SK-N-SH (cell line): ENCODE measurements around the gene RS1. TPM values are rescaled to one million over a fixed set of nuclear protein-coding genes. Genes with fewer than 3 reads are reported as not detected.

Source experiments
- CTCF ChIA-PET: fragments of 300-600, 350-600 bp; formaldehyde crosslinking; extraction: SDS; loops from one replicate; lab custom pipeline; 2021; lab: Yijun Ruan, JAX
- POLR2A ChIA-PET: fragments of 350-600 bp; sonication (Branson Sonifier 250); formaldehyde crosslinking; extraction: SDS; loops from one replicate; lab custom pipeline; 2020; ENCODE audit warnings: antibody characterized with exemption, inconsistent platforms; lab: Yijun Ruan, JAX
- DNase-seq: peaks from one replicate; pipeline ENCODE4 v3.0.0; 2012
- H2AFZ ChIP-seq: fragments of 200-600 bp; sonication (generic); 2 replicates; pipeline ENCODE4 v1.8.1; 2016; ENCODE audit warnings: antibody characterized with exemption, mild to moderate bottlenecking, low read depth
- H3F3A ChIP-seq: fragments of 200-600 bp; sonication (generic); replicated peaks from 2 replicates; pipeline ENCODE3; 2016; ENCODE audit warnings: antibody characterized with exemption, mild to moderate bottlenecking; ENCODE audit not compliant: insufficient read depth
- H3K27ac ChIP-seq, 2 experiments: fragments of 200-500 bp in 1 of 2; fragments of 200-600 bp in 1 of 2; sonication (Bioruptor generic) in 1 of 2; sonication (generic), shearing (Covaris generic) in 1 of 2; 2 replicates each; pipeline versions ENCODE4 v1.5.1 to v1.6.1; 2014 to 2016; ENCODE audit warnings: low read depth in 2 of 2, inconsistent platforms in 1 of 2, low read length in 1 of 2, mild to moderate bottlenecking in 1 of 2, mixed read lengths in 1 of 2
- H3K27me3 ChIP-seq: fragments of 200-600 bp; sonication (generic), shearing (Covaris generic); 2 replicates; pipeline ENCODE4 v1.6.1; 2016; ENCODE audit warnings: mixed run types; ENCODE audit not compliant: insufficient read depth
- H3K36me3 ChIP-seq, 2 experiments: fragments of 200-500 bp in 1 of 2; fragments of 200-600 bp in 1 of 2; sonication (Bioruptor generic) in 1 of 2; sonication (generic) in 1 of 2; replicated peaks in 1 of 2; 2 replicates each; pipeline versions ENCODE3 to v1.5.1; 2014 to 2016; ENCODE audit warnings: low read length in 1 of 2, mild to moderate bottlenecking in 1 of 2; ENCODE audit not compliant: insufficient read depth in 2 of 2, control insufficient read depth in 1 of 2
- H3K4me1 ChIP-seq, 2 experiments: fragments of 200-500 bp in 1 of 2; fragments of 200-600 bp in 1 of 2; sonication (Bioruptor generic) in 1 of 2; sonication (generic), shearing (Covaris generic) in 1 of 2; 2 replicates each; pipeline versions ENCODE4 v1.5.1 to v1.6.1; 2014 to 2016; ENCODE audit warnings: low read depth in 1 of 2, low read length in 1 of 2, mixed run types in 1 of 2; ENCODE audit not compliant: insufficient read depth in 2 of 2, control insufficient read depth in 1 of 2
- H3K4me2 ChIP-seq: fragments of 200-600 bp; sonication (generic), shearing (Covaris generic); 2 replicates; pipeline ENCODE4 v1.6.1; 2017; ENCODE audit warnings: mixed run types
- H3K4me3 ChIP-seq, 2 experiments: fragments of 200-500 bp in 1 of 2; fragments of 200-600 bp in 1 of 2; sonication (Bioruptor generic) in 1 of 2; sonication (generic), shearing (Covaris generic) in 1 of 2; 2 replicates each; pipeline versions ENCODE4 v1.5.1 to v1.8.1; 2014 to 2016; ENCODE audit warnings: low read depth in 2 of 2, inconsistent platforms in 1 of 2, low read length in 1 of 2, mild to moderate bottlenecking in 1 of 2, mixed read lengths in 1 of 2, moderate library complexity in 1 of 2
- H3K79me2 ChIP-seq: fragments of 200-600 bp; sonication (generic); 2 replicates; pipeline ENCODE4 v1.8.1; 2017; ENCODE audit warnings: mild to moderate bottlenecking; ENCODE audit not compliant: insufficient read depth
- H3K9ac ChIP-seq: fragments of 200-600 bp; sonication (generic); 2 replicates; pipeline ENCODE4 v1.6.1; 2017; ENCODE audit warnings: mixed run types
- H3K9me2 ChIP-seq: fragments of 200-600 bp; sonication (generic); 2 replicates; pipeline ENCODE4 v1.6.1; 2017; ENCODE audit warnings: mixed run types
- H3K9me3 ChIP-seq: fragments of 200-600 bp; sonication (generic); 2 replicates; pipeline ENCODE4 v1.6.1; 2017; ENCODE audit warnings: mixed run types, mild to moderate bottlenecking, moderate library complexity
- H4K20me1 ChIP-seq: fragments of 200-600 bp; sonication (generic); 2 replicates; pipeline ENCODE4 v1.6.1; 2017; ENCODE audit warnings: mild to moderate bottlenecking, mixed run types; ENCODE audit not compliant: insufficient read depth
- CHD2 ChIP-seq: fragments of 150-350 bp; IDR thresholded peaks from 2 replicates; pipeline ENCODE4 v1.6.1; 2018; ENCODE audit warnings: low read length; ENCODE audit not compliant: partially characterized antibody
- ELF1 ChIP-seq: IDR thresholded peaks from 2 replicates; pipeline ENCODE4 v1.4.0; 2012
- EZH2phosphoT487 ChIP-seq: fragments of 200-600 bp; sonication (generic); IDR thresholded peaks from 2 replicates; pipeline ENCODE4 v1.6.1; 2017; ENCODE audit warnings: low read depth, mixed run types, mild to moderate bottlenecking, antibody characterized with exemption, moderate library complexity, borderline replicate concordance
- FOSL2 ChIP-seq: IDR thresholded peaks from 2 replicates; pipeline ENCODE4 v1.4.0; 2012; ENCODE audit warnings: low read depth, mild to moderate bottlenecking, moderate library complexity, borderline replicate concordance
- FOXM1 ChIP-seq: IDR thresholded peaks from 2 replicates; pipeline ENCODE4 v1.4.0; 2012; ENCODE audit warnings: low read depth, mild to moderate bottlenecking
- GATA2 ChIP-seq: sonication (generic); formaldehyde crosslinking; IDR thresholded peaks from 2 replicates; pipeline ENCODE4 v1.5.0; 2020; ENCODE audit warnings: mild to moderate bottlenecking, missing genetic modification reagents
- JUND ChIP-seq: IDR thresholded peaks from 2 replicates; pipeline ENCODE4 v1.4.0; 2012
- MEF2A ChIP-seq: IDR thresholded peaks from 2 replicates; pipeline ENCODE4 v1.4.0; 2012; ENCODE audit warnings: low read depth, borderline replicate concordance
- MXI1 ChIP-seq: IDR thresholded peaks from 2 replicates; pipeline ENCODE4 v1.6.1; 2012; ENCODE audit warnings: mild to moderate bottlenecking, low read depth, low read length, improper control_type of control experiment
- RAD21 ChIP-seq: IDR thresholded peaks from 2 replicates; pipeline ENCODE4 v1.6.1; 2012; ENCODE audit warnings: mild to moderate bottlenecking, low read length
- RXRA ChIP-seq: IDR thresholded peaks from 2 replicates; pipeline ENCODE4 v1.4.0; 2012; ENCODE audit warnings: low read depth, mild to moderate bottlenecking, borderline replicate concordance
- TCF12 ChIP-seq: IDR thresholded peaks from 2 replicates; pipeline ENCODE4 v1.4.0; 2012
- YY1 ChIP-seq: IDR thresholded peaks from 2 replicates; pipeline ENCODE4 v1.4.0; 2012; ENCODE audit warnings: low read depth, mild to moderate bottlenecking
- WGBS: methylation state at CpG from one replicate; pipeline ENCODE4 v1.1.6; 2017; ENCODE audit warnings: low lambda C conversion rate; 5-methylcytosine and 5-hydroxymethylcytosine counted together
- polyA plus RNA-seq, 3 experiments: library from polyadenylated mRNA; depleted of rRNA; stranded (reverse); fragments of >200 nt; gene quantifications; 2 replicates each; pipeline ENCODE4 v1.2.3, GENCODE V29; 2012
- TF ChIP-seq, protein P1 (sequence below): fragments of 150-350 bp; IDR thresholded peaks from 2 replicates; pipeline ENCODE4 v1.6.1; 2016; ENCODE audit warnings: mild to moderate bottlenecking, low read depth, low read length
- TF ChIP-seq, protein P2 (sequence below): IDR thresholded peaks from 2 replicates; pipeline ENCODE4 v1.4.0; 2012; ENCODE audit warnings: low read depth
- TF ChIP-seq, protein P3 (sequence below): fragments of 200-600 bp; sonication (generic); IDR thresholded peaks from 2 replicates; pipeline ENCODE4 v1.6.1; 2017; ENCODE audit warnings: antibody characterized with exemption, mild to moderate bottlenecking, moderate library complexity

RS1 gene
- polyA plus RNA-seq, 1 of the 3 experiments (the other 2 are of a cell fraction) = not detected

DNA sequence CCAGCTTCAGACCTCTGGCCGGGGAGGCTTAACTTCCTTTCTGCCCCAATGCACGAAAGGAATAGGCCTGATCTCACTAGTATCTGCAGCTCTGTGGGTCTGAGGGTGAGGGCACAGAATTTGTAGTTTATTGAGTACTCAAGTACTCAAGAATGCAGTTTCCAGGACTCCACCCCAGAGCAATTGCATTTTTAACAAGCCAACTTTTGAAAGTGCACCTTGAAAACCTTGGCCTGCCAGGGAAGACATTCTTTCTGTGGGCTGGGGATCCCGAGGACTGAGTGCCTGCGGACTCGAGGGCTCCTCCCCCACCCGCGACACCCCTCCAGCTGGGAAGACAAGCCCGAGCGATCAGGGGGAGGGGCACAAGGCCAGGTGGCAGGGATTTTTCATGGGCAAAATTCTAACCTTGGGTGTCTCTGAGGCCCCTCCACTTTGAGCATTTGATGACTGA, 22.4 kb downstream of the RS1 start:
- DNase-seq = no peak
- no peaks in the 10 kb centered on the region; the same call in 1 of the 2 replicates for H3K27me3 ChIP-seq
- TF ChIP-seq CHD2 (no peak), MXI1 (no peak), MEF2A (no peak)
- TF ChIP-seq, protein P1, sequence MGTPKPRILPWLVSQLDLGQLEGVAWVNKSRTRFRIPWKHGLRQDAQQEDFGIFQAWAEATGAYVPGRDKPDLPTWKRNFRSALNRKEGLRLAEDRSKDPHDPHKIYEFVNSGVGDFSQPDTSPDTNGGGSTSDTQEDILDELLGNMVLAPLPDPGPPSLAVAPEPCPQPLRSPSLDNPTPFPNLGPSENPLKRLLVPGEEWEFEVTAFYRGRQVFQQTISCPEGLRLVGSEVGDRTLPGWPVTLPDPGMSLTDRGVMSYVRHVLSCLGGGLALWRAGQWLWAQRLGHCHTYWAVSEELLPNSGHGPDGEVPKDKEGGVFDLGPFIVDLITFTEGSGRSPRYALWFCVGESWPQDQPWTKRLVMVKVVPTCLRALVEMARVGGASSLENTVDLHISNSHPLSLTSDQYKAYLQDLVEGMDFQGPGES = no peak
- TF ChIP-seq, all 33 proteins: peak for 0
- H3K4me2 ChIP-seq = no peak overlapping the region
- CTCF ChIA-PET = interaction anchor here (1.0 kb wide), 1 partner anchor 34 kb away, joined by 3 read pairs; no protein-coding TSS in a partner anchor
- no peaks in the 10 kb centered on the region for H3K36me3 ChIP-seq
- no peak overlapping the region for H3K4me3 ChIP-seq
- H4K20me1 ChIP-seq = no peaks in the 10 kb centered on the region
- H3K27ac ChIP-seq = peak overlapping the region in 1 of 2 experiments; percentile 36; a peak in 2 of 4 replicates
- H3K9me2 ChIP-seq = no peaks in the 10 kb centered on the region
- H3K79me2 ChIP-seq = no peaks in the 10 kb centered on the region
- no peaks in the 10 kb centered on the region for H3F3A ChIP-seq
- peaks cover 0 to 29% of the 10 kb centered on the region in 2 experiments; a peak in 1 of 4 replicates for H3K4me1 ChIP-seq
- H3K9me3 ChIP-seq = no peaks in the 10 kb centered on the region
- H3K9ac ChIP-seq = no peak overlapping the region
- WGBS = 62% methylated on average over 2 of the region's 9 CpGs
- H2AFZ ChIP-seq = no peak overlapping the region
- POLR2A ChIA-PET = no interaction called here

DNA sequence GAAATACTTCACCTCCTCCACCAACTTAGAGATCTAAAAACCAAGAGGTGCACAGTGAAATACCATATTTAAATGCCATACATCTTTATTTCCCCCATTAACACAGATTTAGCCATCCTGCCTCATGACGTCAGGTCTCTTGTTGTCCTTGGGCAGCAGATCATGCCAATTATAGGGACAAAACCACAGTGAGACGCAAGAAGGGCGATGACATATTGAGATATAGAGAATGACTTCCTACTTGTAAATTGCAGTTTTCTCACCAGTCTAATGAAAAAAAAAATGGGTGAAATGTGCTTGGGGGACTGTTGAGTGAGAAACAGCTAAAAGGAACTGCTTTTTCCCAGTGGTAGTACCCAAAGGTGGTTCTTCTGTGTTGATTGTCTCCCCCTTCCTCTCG, 24.3 kb downstream of the RS1 start:
- no peak for DNase-seq
- H3K36me3 ChIP-seq = no peaks in the 10 kb centered on the region
- no peaks in the 10 kb centered on the region for H3F3A ChIP-seq
- H3K79me2 ChIP-seq = no peaks in the 10 kb centered on the region
- CTCF ChIA-PET = no interaction called here
- TF ChIP-seq FOXM1 (no peak), RXRA (no peak), EZH2phosphoT487 (no peak), RAD21 (no peak)
- TF ChIP-seq, protein P2, sequence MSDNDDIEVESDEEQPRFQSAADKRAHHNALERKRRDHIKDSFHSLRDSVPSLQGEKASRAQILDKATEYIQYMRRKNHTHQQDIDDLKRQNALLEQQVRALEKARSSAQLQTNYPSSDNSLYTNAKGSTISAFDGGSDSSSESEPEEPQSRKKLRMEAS = no peak
- no peak overlapping the region for H3K4me2 ChIP-seq
- no peak overlapping the region for H3K4me3 ChIP-seq
- no peaks in the 10 kb centered on the region for H3K9me2 ChIP-seq
- no peaks in the 10 kb centered on the region for H3K9me3 ChIP-seq
- peaks cover 0 to 25% of the 10 kb centered on the region in 2 experiments; a peak in 1 of 4 replicates for H3K4me1 ChIP-seq
- H3K27ac ChIP-seq = no peak overlapping the region
- H4K20me1 ChIP-seq = no peaks in the 10 kb centered on the region
- H3K9ac ChIP-seq = no peak overlapping the region
- no peaks in the 10 kb centered on the region; the same call in 1 of the 2 replicates for H3K27me3 ChIP-seq
- POLR2A ChIA-PET = no interaction called here
- 69% methylated on average over 4 of the region's 4 CpGs for WGBS
- H2AFZ ChIP-seq = no peak overlapping the region

GRCh38 chrX:18643853-18644252, 28.1 kb downstream of the RS1 start:
- no peak overlapping the region for H3K4me3 ChIP-seq
- WGBS = 21% methylated on average over 3 of the region's 3 CpGs
- no peaks in the 10 kb centered on the region for H3K79me2 ChIP-seq
- H3K27ac ChIP-seq = no peak overlapping the region
- no peak for DNase-seq
- POLR2A ChIA-PET = no interaction called here
- no peak overlapping the region for H2AFZ ChIP-seq
- no peaks in the 10 kb centered on the region for H3K9me3 ChIP-seq
- no peaks in the 10 kb centered on the region for H3K27me3 ChIP-seq
- H3K36me3 ChIP-seq = no peaks in the 10 kb centered on the region
- H3K4me2 ChIP-seq = no peak overlapping the region
- no peaks in the 10 kb centered on the region for H3F3A ChIP-seq
- TF ChIP-seq CHD2 (no peak), EZH2phosphoT487 (no peak), RAD21 (no peak), JUND (no peak), YY1 (no peak), GATA2 (no peak), FOSL2 (no peak), ELF1 (no peak), TCF12 (no peak)
- TF ChIP-seq, protein P3, sequence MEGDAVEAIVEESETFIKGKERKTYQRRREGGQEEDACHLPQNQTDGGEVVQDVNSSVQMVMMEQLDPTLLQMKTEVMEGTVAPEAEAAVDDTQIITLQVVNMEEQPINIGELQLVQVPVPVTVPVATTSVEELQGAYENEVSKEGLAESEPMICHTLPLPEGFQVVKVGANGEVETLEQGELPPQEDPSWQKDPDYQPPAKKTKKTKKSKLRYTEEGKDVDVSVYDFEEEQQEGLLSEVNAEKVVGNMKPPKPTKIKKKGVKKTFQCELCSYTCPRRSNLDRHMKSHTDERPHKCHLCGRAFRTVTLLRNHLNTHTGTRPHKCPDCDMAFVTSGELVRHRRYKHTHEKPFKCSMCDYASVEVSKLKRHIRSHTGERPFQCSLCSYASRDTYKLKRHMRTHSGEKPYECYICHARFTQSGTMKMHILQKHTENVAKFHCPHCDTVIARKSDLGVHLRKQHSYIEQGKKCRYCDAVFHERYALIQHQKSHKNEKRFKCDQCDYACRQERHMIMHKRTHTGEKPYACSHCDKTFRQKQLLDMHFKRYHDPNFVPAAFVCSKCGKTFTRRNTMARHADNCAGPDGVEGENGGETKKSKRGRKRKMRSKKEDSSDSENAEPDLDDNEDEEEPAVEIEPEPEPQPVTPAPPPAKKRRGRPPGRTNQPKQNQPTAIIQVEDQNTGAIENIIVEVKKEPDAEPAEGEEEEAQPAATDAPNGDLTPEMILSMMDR = no peak
- H4K20me1 ChIP-seq = no peaks in the 10 kb centered on the region
- CTCF ChIA-PET = no interaction called here
- H3K4me1 ChIP-seq = peaks cover 0 to 7% of the 10 kb centered on the region in 2 experiments; a peak in 1 of 4 replicates
- no peak overlapping the region for H3K9ac ChIP-seq
- no peaks in the 10 kb centered on the region for H3K9me2 ChIP-seq
